ENCODE measurements around the gene JOSD2. TPM values are rescaled to one million over a fixed set of nuclear protein-coding genes. Genes with fewer than 3 reads are reported as not detected.

Gene JOSD2
- total RNA-seq, 1 donor from 2014 or later = 28.6 TPM

DNA sequence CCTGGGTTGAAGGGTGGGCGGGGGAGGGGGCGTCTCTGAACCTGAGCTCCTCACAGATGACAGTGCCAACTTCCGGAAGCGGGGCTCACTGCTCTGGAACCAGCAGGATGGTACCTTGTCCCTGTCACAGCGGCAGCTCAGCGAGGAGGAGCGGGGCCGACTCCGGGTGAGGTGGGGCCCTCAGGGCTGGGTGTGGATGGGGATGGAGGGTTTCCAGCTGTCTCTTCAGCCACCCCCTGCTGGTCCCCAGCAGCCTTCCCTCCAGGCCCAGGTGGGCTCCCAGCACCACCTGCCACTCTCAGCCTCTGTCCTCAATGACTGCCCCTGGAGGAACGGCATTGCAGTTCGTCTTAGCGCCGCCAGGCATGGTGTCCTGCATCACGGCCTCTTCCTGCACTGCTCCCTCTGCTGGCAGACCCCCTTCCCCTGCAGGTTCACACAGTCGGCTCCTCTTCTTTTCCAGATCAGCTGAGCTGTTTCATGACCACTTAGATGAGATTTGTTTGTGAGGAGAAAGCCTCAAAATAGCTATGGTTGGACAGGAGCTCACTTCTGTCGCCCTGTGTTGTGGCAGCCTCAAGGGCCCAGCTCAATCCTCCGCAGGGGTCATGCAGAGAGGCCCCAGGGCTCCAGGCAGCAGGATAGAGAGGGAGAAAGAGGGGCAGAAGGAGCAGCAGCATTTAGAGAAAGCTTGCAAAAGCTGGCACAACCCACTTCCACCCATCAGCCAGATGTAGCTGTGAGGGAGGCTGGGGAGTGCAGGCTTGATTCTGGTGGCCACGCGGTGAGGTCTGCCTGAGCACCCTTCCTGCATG is 31.9 kb downstream of the JOSD2 start:
- Histone ChIP-seq H3K27me3 (ENCODE audit: low read depth) (no peaks in the 10 kb centered on the region), H3K4me3 (no peak overlapping the region), H3K4me1 (peaks cover 43% of the 10 kb centered on the region), H3K36me3 (peaks cover 57% of the 10 kb centered on the region), H3K27ac (replicated peaks) (no peak overlapping the region), H3K9me3 (replicated peaks) (no peaks in the 10 kb centered on the region)
- DNase-seq = no peak
- TF ChIP-seq, protein P1, sequence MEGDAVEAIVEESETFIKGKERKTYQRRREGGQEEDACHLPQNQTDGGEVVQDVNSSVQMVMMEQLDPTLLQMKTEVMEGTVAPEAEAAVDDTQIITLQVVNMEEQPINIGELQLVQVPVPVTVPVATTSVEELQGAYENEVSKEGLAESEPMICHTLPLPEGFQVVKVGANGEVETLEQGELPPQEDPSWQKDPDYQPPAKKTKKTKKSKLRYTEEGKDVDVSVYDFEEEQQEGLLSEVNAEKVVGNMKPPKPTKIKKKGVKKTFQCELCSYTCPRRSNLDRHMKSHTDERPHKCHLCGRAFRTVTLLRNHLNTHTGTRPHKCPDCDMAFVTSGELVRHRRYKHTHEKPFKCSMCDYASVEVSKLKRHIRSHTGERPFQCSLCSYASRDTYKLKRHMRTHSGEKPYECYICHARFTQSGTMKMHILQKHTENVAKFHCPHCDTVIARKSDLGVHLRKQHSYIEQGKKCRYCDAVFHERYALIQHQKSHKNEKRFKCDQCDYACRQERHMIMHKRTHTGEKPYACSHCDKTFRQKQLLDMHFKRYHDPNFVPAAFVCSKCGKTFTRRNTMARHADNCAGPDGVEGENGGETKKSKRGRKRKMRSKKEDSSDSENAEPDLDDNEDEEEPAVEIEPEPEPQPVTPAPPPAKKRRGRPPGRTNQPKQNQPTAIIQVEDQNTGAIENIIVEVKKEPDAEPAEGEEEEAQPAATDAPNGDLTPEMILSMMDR (IDR thresholded peaks at IDR 0.05; ENCODE audit: borderline replicate concordance) = peak; percentile 60
- intact Hi-C loops (cut with micrococcal nuclease) = no loop called here

DNA sequence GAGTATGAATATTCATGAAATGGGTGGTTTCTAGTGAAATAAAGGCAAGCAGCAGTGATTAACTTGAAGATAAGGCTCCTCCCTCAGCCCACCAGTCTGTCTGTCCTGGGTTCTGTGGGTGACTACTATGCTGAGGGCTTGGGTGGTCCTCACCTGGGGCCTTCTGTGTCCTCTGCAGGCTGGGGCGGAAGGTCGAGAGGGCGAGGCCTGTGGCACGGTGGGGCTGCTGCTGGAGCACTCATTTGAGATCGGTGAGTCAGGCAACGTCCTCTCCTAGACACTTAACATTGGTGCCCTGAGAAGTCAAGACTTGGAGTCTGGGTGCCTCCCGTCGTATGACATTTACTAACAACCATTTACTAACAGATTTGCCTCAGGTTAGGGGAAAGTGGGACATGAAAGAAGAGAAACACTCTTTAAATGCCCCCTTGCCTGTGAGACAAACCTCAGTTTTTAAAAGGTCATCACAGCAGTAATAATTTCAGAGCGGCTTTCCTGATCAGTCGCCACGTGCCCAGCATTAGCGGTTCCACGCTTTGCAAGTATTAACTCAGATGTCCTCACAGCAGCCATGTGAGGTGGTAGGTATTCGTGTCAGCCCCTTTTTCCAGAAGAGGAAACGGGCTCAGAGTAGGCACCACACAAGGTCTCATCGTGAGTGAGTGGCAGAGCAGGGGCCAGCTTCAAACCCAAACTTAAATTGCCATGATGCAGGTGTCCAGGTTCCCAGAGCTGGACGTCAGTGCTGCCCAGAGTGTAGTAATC is 33.1 kb downstream of the JOSD2 start:
- Histone ChIP-seq H3K4me1 (peaks cover 36% of the 10 kb centered on the region), H3K27ac (replicated peaks) (no peak overlapping the region), H3K36me3 (peaks cover 45% of the 10 kb centered on the region), H3K9me3 (replicated peaks) (no peaks in the 10 kb centered on the region), H3K4me3 (peak overlapping the region; percentile 73), H3K27me3 (ENCODE audit: low read depth) (no peaks in the 10 kb centered on the region)
- TF ChIP-seq, protein P1 (IDR thresholded peaks at IDR 0.05; ENCODE audit: borderline replicate concordance) = no peak
- DNase-seq = no peak
- intact Hi-C loops (cut with micrococcal nuclease) = no loop called here

DNA sequence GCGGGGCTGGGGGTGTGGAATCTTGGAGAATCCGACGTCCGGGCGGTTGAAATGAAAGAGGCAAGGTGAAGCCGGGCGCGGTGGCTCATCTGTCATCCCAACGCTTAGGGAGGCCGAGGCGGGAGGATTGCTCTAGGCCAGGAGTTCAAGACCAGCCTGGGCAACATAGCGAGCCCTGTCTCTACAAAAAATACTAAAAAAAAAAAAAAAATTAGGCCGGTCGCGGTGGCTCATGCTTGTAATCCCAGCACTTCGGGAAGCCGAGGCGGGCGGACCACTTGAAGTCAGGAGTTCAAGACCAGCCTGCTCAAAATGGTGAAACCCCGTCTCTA is 34.1 kb downstream of the JOSD2 start:
- intact Hi-C loops (cut with micrococcal nuclease) = no loop called here
- Histone ChIP-seq H3K27ac (replicated peaks) (peak overlapping the region; percentile 64), H3K4me1 (peaks cover 32% of the 10 kb centered on the region)

DNA sequence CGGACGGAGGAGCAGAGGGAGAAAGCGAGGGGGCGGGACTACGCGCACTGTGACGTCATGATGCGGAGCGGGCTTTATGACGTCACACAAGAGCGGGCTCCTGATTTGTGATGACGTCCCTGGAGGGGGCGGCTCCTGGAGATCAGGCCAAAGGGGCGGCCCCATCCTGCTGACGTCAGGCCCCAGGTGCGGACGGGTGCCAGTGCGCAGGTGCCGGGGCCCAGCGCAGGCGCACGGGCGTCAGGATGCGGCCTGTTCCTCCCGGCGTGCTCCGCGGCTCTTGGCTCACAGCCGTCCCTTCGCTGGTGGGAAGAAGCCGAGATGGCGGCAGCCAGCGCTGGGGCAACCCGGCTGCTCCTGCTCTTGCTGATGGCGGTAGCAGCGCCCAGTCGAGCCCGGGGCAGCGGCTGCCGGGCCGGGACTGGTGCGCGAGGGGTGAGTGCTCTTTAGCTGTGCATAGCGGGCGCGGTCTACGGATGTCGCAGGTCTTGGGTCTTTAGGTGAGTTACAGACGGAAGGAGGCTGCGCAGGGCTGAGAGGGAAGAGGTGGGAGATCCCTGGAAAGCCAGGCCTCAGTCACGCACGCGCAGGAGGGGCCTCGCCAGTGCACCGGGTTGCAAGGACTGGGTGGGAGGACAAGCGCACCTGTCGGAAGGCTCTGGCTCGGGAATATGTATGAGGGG is 34.6 kb downstream of the JOSD2 start, which contains the start of the genes EMC10 and GARIN5A:
Gene EMC10 (plus strand): TSS at position 284 of the 683 bp plus-strand sequence. CDS start 38 bp downstream, at position 322.
Gene GARIN5A (minus strand): TSS at position 625 of the 683 bp plus-strand sequence. CDS start 460 bp downstream, at position 165.
- DNase-seq = peak; percentile 90
- Histone ChIP-seq H3K27ac (replicated peaks) (peak within 1 kb of the TSS; percentile 64), H3K4me3 (peak within 1 kb of the TSS; percentile 73), H3K27me3 (ENCODE audit: low read depth) (no peaks in the 10 kb centered on the region), H3K36me3 (peaks cover 35% of the 10 kb centered on the region), H3K4me1 (peaks cover 32% of the 10 kb centered on the region), H3K9me3 (replicated peaks) (no peaks in the 10 kb centered on the region)
- intact Hi-C loops (cut with micrococcal nuclease) = no loop called here
- TF ChIP-seq, protein P1 (IDR thresholded peaks at IDR 0.05; ENCODE audit: borderline replicate concordance) = no peak

More for the DNA sequence above, 34.1 kb downstream of the JOSD2 start:
- Histone ChIP-seq H3K9me3 (replicated peaks) (no peaks in the 10 kb centered on the region), H3K36me3 (peaks cover 40% of the 10 kb centered on the region), H3K27me3 (ENCODE audit: low read depth) (no peaks in the 10 kb centered on the region), H3K4me3 (peak overlapping the region; percentile 73)
- TF ChIP-seq, protein P1 (IDR thresholded peaks at IDR 0.05; ENCODE audit: borderline replicate concordance) = no peak
- DNase-seq = no peak

DNA sequence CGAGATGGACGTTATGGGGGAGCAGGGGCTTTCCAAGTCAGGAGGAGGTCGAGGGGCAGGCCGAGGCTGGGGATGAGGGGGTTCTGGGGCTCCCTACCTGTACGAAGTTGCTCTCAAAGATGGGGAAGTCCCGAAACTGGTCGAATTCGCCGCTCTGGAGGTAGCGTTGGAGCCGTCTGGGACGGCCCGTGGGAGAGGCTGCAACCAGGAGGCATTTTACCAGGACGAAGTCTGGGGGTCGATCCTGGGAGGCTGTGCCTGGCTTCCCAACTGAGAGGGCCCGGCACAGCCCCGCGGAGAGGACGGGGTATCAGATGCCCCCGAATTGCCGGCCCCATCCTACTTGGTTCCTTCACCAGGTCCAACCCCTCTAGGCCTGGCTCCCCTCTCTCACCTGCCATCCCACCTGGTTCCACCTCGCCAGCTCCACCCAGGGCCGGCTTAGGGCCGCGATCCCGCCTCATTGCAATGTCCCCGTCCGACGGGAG is 35.2 kb downstream of the JOSD2 start:
- intact Hi-C loops (cut with micrococcal nuclease) = no loop called here
- H3K27ac ChIP-seq (replicated peaks) = peak overlapping the region; percentile 64
- peaks cover 32% of the 10 kb centered on the region for H3K4me1 ChIP-seq
- peaks cover 29% of the 10 kb centered on the region for H3K36me3 ChIP-seq
- no peak for DNase-seq
- TF ChIP-seq, protein P1 (IDR thresholded peaks at IDR 0.05; ENCODE audit: borderline replicate concordance) = no peak
- no peaks in the 10 kb centered on the region for H3K27me3 ChIP-seq (ENCODE audit: low read depth)
- H3K4me3 ChIP-seq = peak overlapping the region; percentile 73
- H3K9me3 ChIP-seq (replicated peaks) = no peaks in the 10 kb centered on the region
